Omental fat pad (tissue), 4 donors: ENCODE results near the gene RNF8. TPM values are rescaled to one million over a fixed set of nuclear protein-coding genes. Genes with fewer than 3 reads are reported as not detected.

ENCODE experiments used
- ATAC-seq: fragments of 150-250 bp; one replicate; pipeline ENCODE4 v1.9.1; 2016; ENCODE audit warnings: mild to moderate bottlenecking, moderate library complexity; ENCODE audit not compliant: low FRiP score
- DNase-seq: peaks from one replicate; pipeline ENCODE4 v3.0.0-alpha.2; 2019; ENCODE audit warnings: low spot score
- total RNA-seq, 4 donors: library from RNA; depleted of rRNA; stranded (reverse); fragments of >200 nt; gene quantifications; one replicate each; pipeline ENCODE4 v1.1.0, GENCODE V29; 2016
- TF ChIP-seq, protein P1 (sequence below), 3 donors: fragments of 450-650 bp; IDR thresholded peaks; one replicate each; pipeline ENCODE4 v1.5.1; 2016 to 2017; ENCODE audit warnings: antibody characterized with exemption in 3 of 3, mild to moderate bottlenecking in 3 of 3, moderate library complexity in 2 of 3

The RNF8 gene
- total RNA-seq, 4 donors from 2014 or later, result 9.3 to 17.0 (median 11.8) TPM

- no peak for DNase-seq
- TF ChIP-seq, protein P1, sequence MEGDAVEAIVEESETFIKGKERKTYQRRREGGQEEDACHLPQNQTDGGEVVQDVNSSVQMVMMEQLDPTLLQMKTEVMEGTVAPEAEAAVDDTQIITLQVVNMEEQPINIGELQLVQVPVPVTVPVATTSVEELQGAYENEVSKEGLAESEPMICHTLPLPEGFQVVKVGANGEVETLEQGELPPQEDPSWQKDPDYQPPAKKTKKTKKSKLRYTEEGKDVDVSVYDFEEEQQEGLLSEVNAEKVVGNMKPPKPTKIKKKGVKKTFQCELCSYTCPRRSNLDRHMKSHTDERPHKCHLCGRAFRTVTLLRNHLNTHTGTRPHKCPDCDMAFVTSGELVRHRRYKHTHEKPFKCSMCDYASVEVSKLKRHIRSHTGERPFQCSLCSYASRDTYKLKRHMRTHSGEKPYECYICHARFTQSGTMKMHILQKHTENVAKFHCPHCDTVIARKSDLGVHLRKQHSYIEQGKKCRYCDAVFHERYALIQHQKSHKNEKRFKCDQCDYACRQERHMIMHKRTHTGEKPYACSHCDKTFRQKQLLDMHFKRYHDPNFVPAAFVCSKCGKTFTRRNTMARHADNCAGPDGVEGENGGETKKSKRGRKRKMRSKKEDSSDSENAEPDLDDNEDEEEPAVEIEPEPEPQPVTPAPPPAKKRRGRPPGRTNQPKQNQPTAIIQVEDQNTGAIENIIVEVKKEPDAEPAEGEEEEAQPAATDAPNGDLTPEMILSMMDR (IDR thresholded peaks at IDR 0.05), result no peak
- no peak for ATAC-seq
These were observed 8.5 kb downstream of the RNF8 start for GRCh38 chr6:37362101-37362828.

GRCh38 chr6:37365791-37366190, 12.0 kb downstream of the RNF8 start:
- TF ChIP-seq, protein P1 (IDR thresholded peaks at IDR 0.05), result no peak
- ATAC-seq, result no peak

GRCh38 chr6:37366910-37367309, 13.1 kb downstream of the RNF8 start:
- DNase-seq, result no peak
- no peak for ATAC-seq
- TF ChIP-seq, protein P1 (IDR thresholded peaks at IDR 0.05), result no peak

More at GRCh38 chr6:37365791-37366190, 12.0 kb downstream of the RNF8 start:
- no peak for DNase-seq

GRCh38 chr6:37368961-37369320, 15.2 kb downstream of the RNF8 start:
- no peak for ATAC-seq
- DNase-seq, result no peak
- TF ChIP-seq, protein P1 (IDR thresholded peaks at IDR 0.05), result no peak

- TF ChIP-seq, protein P1 (IDR thresholded peaks at IDR 0.05), result no peak
- ATAC-seq (no peak), DNase-seq (no peak)
These were observed 15.8 kb downstream of the RNF8 start for GRCh38 chr6:37369321-37370201.

DNA sequence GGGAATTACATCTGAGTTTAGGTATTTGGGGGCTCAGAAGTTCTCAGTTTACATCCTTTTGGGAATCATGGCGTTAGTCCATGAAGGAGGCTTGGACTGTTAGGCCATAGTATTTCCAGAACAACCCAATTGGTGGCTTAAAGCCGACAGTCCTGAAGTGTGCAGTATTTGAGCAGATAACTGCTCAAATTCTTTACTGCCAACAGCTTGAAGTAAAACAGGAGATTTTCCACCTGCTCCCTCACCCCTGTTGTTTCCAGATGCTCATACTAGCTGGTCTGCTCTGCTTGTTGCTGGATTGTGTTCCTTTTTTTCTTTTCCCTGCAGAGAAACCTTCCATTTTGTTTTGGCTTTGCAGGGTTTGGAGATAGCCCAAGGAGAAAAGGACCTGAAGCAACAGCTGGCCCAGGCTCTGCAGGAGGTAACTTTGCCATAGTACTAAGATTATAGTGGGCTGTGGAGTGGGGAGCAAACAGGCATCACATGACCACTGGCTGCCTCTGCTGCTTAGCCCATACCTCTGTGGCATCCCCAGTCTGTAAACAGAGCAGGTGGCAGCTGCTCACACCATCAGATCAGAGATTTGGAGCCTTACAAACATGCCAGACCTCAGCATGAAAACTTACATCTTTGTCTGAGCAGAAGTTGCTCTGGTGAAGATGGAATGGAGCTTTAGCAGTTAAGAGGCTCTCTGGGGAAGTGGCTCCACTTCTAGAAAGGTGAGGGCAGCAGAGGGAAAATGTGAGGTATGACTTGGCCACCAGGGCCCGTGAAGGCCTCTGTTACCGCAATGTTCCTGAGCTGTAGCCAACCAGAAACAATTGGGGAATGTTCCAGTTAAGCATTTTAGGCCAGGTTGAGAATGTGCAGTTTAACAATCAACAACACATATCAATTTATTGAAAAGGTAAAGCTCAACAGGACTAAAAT, 17.6 kb downstream of the RNF8 start:
- TF ChIP-seq, protein P1 (IDR thresholded peaks at IDR 0.05), result no peak
- no peak for DNase-seq
- ATAC-seq, result no peak
